Caki2 (cell line): Measurements from ENCODE around the gene DIABLO. TPM values are rescaled to one million over a fixed set of nuclear protein-coding genes. Genes with fewer than 3 reads are reported as not detected.

Experiments used
- DNase-seq: peaks from one replicate; pipeline ENCODE4 v3.0.0-alpha.2; 2015; ENCODE audit warnings: low read depth
- in situ Hi-C: cut with HindIII; loops from 2 replicates; pipeline ENCODE4 v1.10.0; 2016; ENCODE audit warnings: low sequenced_read_pairs, low pct_unique_long_range_greater_than_20kb, mixed read lengths
- total RNA-seq: library from RNA; depleted of rRNA; stranded (reverse); fragments of >200 nt; shearing (Covaris generic); gene quantifications from 2 replicates; pipeline ENCODE4 v1.2.3, GENCODE V29; 2014; ENCODE audit warnings: low replicate concordance; rRNA removed

Gene DIABLO
- total RNA-seq, 1 experiment from 2014 or later = 116 TPM

GRCh38 chr12:122167356-122167925, 58.4 kb downstream of the DIABLO start:
- no peak for DNase-seq
- in situ Hi-C loops = no loop called here

GRCh38 chr12:122166422-122167349, 59.2 kb downstream of the DIABLO start:
- DNase-seq = no peak
- in situ Hi-C loops = no loop called here

GRCh38 chr12:122162976-122163375, 62.9 kb downstream of the DIABLO start:
- no peak for DNase-seq
- in situ Hi-C loops = no loop called here

DNA sequence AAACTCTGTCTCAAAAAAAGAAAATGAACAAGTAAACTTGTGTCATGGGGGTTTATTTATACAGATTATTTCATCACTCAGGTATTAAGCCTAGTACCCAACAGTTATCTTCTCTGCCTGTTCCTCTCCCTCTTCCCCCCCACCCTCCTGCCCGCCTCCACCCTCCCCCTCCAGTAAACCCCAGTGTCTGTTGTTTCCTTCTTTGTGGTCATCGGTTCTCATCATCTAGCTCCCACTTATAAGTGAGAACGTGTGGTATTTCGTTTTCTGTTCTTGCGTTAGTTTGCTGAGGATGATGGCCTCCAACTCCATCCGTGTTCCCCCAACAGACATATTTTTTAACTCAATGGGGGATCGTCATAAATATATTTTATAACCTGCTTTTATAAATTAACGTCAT, 64.2 kb downstream of the DIABLO start:
- no peak for DNase-seq
- in situ Hi-C loops = no loop called here

GRCh38 chr12:122160761-122161160, 65.1 kb downstream of the DIABLO start:
- in situ Hi-C loops = no loop called here
- DNase-seq = no peak

DNA sequence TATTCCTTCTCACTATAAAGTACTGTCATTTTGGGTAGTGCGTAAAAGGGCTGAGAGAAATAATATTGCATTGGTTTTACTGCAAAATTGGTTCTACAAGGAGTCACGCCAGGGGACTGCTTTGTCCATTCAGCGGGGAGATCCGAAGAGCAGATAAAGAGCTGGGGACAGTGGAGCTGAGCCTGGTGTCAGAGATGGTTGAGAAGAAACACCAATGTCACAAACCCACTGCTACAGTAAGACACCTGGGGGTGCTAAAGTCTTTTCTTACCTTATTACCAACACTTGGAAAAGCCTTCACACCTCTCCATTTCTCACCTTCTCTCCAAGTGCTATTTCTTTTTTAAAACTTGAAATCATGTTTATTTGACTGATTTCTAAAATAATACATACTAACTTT, 66.0 kb downstream of the DIABLO start:
- in situ Hi-C loops = no loop called here
- no peak for DNase-seq

- in situ Hi-C loops = no loop called here
- no peak for DNase-seq
Observed at GRCh38 chr12:122158700-122159285, 67.1 kb downstream of the DIABLO start.

Other genes with a start within 250 kb of the DIABLO start
- 23.8 and 28.8 TPM in 2 replicates for gene BCL7A, start 204.2 kb downstream of the DIABLO start, total RNA-seq
- 5.0 and 7.0 TPM in 2 replicates for gene MLXIP, start 147.3 kb downstream of the DIABLO start, total RNA-seq
- not detected in 2 replicates for gene IL31, start 51.8 kb downstream of the DIABLO start, total RNA-seq
- gene LRRC43, start 42.9 kb downstream of the DIABLO start, total RNA-seq = not detected in 2 replicates
- gene B3GNT4, start 22.3 kb downstream of the DIABLO start, total RNA-seq = 1.4 and 5.4 TPM in 2 replicates
- gene VPS33A, start 40.4 kb upstream of the DIABLO start, total RNA-seq = 15.5 and 23.4 TPM in 2 replicates
- 26.9 and 28.4 TPM in 2 replicates for gene CLIP1, start 196.6 kb upstream of the DIABLO start, total RNA-seq